ENCODE data around the gene HADHB. TPM values are rescaled to one million over a fixed set of nuclear protein-coding genes. Genes with fewer than 3 reads are reported as not detected.
"Not testable (repeated sequence)": the region's sequence is repeated elsewhere in the genome, so short reads cannot be mapped to it uniquely, and the experiment has no call there.

The HADHB gene
- polyA plus RNA-seq, 4 donors = 102 to 331 (median 189) TPM

DNA sequence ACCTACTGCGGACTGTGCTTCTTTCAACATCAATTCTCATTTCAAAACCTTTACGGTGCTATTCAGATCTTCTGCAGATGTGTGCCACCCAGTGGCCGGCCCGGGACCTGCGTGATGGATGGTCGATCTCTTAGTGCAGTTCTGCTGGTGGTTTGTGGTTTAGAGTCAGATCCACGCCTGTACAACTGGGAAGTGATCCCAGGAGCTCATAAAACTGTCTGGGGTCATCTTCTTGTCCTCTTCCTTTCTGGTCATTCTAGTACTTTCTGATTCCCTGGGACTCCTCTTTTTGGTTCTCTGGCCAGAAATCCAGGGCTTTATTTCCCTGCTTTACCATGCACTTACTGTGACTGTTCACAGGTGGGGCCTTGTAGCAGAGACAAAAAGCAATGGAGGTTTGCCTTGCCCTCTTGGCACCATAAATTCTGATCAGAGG lies 85.4 kb downstream of the HADHB start:
- WGBS, 3 donors = 0 to 3% (median 2%) methylated on average over 7 of the region's 7 CpGs
- no peak overlapping the region for H3K4me3 ChIP-seq (ENCODE audit: low read depth in 1 of 3, low read length in 3 of 3)
- H3K27me3 ChIP-seq (ENCODE audit: control insufficient read depth in 3 of 3, insufficient read depth in 3 of 3, low read length in 3 of 3) = peaks cover 0 to 2% (median 0%) of the 10 kb centered on the region in 3 donors
- FAIRE-seq = no peak
- H3K36me3 ChIP-seq (ENCODE audit: control insufficient read depth in 3 of 3, insufficient read depth in 2 of 3, low read depth in 1 of 3, low read length in 3 of 3) = no peaks in the 10 kb centered on the region
- H3K4me1 ChIP-seq (ENCODE audit: control insufficient read depth in 3 of 3, insufficient read depth in 2 of 3, low read depth in 1 of 3, low read length in 2 of 3) = no peaks in the 10 kb centered on the region
- DNase-seq = peak; percentile 86 to 88
- H3K9me3 ChIP-seq (ENCODE audit: control insufficient read depth in 2 of 2, insufficient read depth in 1 of 2, low read depth in 1 of 2, low read length in 1 of 2) = no peaks in the 10 kb centered on the region
- H3K27ac ChIP-seq (ENCODE audit: low read depth in 1 of 3, low read length in 2 of 3) = no peak overlapping the region

DNA sequence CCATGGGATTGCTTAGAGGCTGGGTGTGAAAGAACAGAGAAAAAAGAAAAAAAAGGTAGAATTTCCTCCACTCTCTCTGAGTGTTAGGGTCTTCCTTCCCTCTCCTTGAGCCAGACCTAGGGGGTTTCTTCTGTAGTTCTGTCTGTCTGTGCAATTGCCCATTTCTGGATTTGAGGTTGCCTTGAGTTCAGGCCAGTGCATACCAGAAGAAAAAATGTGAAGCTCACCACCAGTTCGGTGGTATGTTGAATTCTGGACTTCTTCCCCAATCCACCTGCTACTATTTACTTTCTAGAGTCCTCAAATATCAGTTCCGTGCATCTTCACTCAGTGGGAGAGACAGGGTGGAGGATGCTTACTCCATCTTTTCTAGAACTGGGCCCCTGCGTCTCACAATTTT lies 85.9 kb downstream of the HADHB start:
- Histone ChIP-seq H3K27ac (ENCODE audit: low read depth in 1 of 3, low read length in 2 of 3) (no peak overlapping the region), H3K9me3 (ENCODE audit: control insufficient read depth in 2 of 2, insufficient read depth in 1 of 2, low read depth in 1 of 2, low read length in 1 of 2) (no peaks in the 10 kb centered on the region), H3K4me1 (ENCODE audit: control insufficient read depth in 3 of 3, insufficient read depth in 2 of 3, low read depth in 1 of 3, low read length in 2 of 3) (no peaks in the 10 kb centered on the region), H3K27me3 (ENCODE audit: control insufficient read depth in 3 of 3, insufficient read depth in 3 of 3, low read length in 3 of 3) (peaks cover 0 to 2% (median 0%) of the 10 kb centered on the region in 3 donors), H3K36me3 (ENCODE audit: control insufficient read depth in 3 of 3, insufficient read depth in 2 of 3, low read depth in 1 of 3, low read length in 3 of 3) (no peaks in the 10 kb centered on the region), H3K4me3 (ENCODE audit: low read depth in 1 of 3, low read length in 3 of 3) (no peak overlapping the region)
- no peak for FAIRE-seq
- no peak for DNase-seq
- 89 to 91% (median 89%) methylated on average over 3 of the region's 3 CpGs for WGBS, 3 donors

DNA sequence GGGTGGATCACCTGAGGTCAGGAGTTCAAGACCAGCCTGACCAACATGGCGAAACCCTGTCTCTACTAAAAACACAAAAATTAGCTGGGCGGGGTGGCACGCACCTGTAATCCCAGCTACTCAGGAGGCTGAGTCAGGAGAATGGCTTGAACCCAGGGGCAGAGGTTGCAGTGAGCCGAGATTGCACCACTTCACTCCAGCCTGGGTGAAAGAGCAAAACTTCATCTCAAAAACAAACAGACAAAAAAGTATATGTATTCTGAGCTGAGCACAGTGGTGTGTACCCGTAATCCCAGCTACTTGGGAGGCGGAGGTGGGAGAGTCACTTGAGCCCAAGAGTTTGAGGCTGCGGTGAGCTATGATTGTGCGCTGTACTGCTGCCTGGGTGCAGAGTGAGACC lies 86.6 kb downstream of the HADHB start:
- not testable (repeated sequence) for H3K4me1 ChIP-seq (ENCODE audit: control insufficient read depth in 3 of 3, insufficient read depth in 2 of 3, low read depth in 1 of 3, low read length in 2 of 3); H3K27me3 ChIP-seq (ENCODE audit: control insufficient read depth in 3 of 3, insufficient read depth in 3 of 3, low read length in 3 of 3); H3K4me3 ChIP-seq (ENCODE audit: low read depth in 1 of 3, low read length in 3 of 3); FAIRE-seq; DNase-seq; H3K36me3 ChIP-seq (ENCODE audit: control insufficient read depth in 3 of 3, insufficient read depth in 2 of 3, low read depth in 1 of 3, low read length in 3 of 3); H3K27ac ChIP-seq (ENCODE audit: low read depth in 1 of 3, low read length in 2 of 3); H3K9me3 ChIP-seq (ENCODE audit: control insufficient read depth in 2 of 2, insufficient read depth in 1 of 2, low read depth in 1 of 2, low read length in 1 of 2)
- WGBS, 3 donors = 88 to 93% (median 91%) methylated on average over 8 of the region's 8 CpGs

DNA sequence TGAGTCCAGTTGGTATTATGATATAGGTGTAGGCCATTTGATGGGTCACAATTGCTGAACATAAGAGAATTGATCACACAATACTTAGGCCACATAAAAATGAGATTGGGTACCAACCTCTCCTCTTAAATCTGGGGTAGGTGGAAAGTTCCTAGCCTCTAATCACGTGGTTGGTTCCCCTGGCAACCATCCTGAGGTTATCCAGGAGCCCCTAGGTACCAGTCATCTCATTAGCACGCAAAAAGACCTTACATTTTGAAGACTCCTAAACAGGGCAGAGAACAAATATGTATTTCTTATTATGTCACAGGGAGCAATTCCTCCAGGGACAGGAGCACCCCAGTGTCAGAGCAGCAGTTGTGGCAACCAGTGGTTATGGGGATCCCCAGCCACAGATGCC lies 88.6 kb downstream of the HADHB start:
- no peaks in the 10 kb centered on the region for H3K4me1 ChIP-seq (ENCODE audit: control insufficient read depth in 3 of 3, insufficient read depth in 2 of 3, low read depth in 1 of 3, low read length in 2 of 3)

DNA sequence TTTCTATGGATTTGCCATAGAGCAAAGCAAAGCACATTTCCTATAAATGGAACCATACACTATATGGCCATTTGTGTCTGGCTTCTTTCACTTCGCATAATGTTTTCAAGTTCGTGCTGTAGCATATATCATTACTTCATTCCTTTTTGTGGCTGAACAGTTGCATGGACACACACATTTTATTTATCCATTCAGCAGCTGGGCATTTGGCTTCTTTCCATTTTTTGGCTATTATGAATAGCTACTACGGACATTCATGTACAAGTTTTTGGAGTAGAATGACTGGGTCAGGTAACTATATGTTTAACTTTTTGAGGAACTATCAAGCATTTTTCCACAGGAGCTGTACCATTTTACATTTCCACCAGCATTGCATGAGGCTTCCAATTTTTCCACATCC lies 90.5 kb downstream of the HADHB start:
- H3K27me3 ChIP-seq (ENCODE audit: control insufficient read depth in 3 of 3, insufficient read depth in 3 of 3, low read length in 3 of 3) = peaks cover 0 to 2% (median 0%) of the 10 kb centered on the region in 3 donors
- no peak for FAIRE-seq
- H3K4me1 ChIP-seq (ENCODE audit: control insufficient read depth in 3 of 3, insufficient read depth in 2 of 3, low read depth in 1 of 3, low read length in 2 of 3) = no peaks in the 10 kb centered on the region
- H3K4me3 ChIP-seq (ENCODE audit: low read depth in 1 of 3, low read length in 3 of 3) = no peak overlapping the region
- no peaks in the 10 kb centered on the region for H3K9me3 ChIP-seq (ENCODE audit: control insufficient read depth in 2 of 2, insufficient read depth in 1 of 2, low read depth in 1 of 2, low read length in 1 of 2)
- DNase-seq = no peak
- no peak overlapping the region for H3K27ac ChIP-seq (ENCODE audit: low read depth in 1 of 3, low read length in 2 of 3)
- H3K36me3 ChIP-seq (ENCODE audit: control insufficient read depth in 3 of 3, insufficient read depth in 2 of 3, low read depth in 1 of 3, low read length in 3 of 3) = no peaks in the 10 kb centered on the region
- 70 to 84% (median 79%) methylated on average over 3 of the region's 3 CpGs for WGBS, 3 donors

More for the DNA sequence above, 88.6 kb downstream of the HADHB start:
- Histone ChIP-seq H3K27me3 (ENCODE audit: control insufficient read depth in 3 of 3, insufficient read depth in 3 of 3, low read length in 3 of 3) (peaks cover 0 to 2% (median 0%) of the 10 kb centered on the region in 3 donors), H3K36me3 (ENCODE audit: control insufficient read depth in 3 of 3, insufficient read depth in 2 of 3, low read depth in 1 of 3, low read length in 3 of 3) (no peaks in the 10 kb centered on the region), H3K4me3 (ENCODE audit: low read depth in 1 of 3, low read length in 3 of 3) (no peak overlapping the region), H3K27ac (ENCODE audit: low read depth in 1 of 3, low read length in 2 of 3) (no peak overlapping the region), H3K9me3 (ENCODE audit: control insufficient read depth in 2 of 2, insufficient read depth in 1 of 2, low read depth in 1 of 2, low read length in 1 of 2) (no peaks in the 10 kb centered on the region)
- no peak for FAIRE-seq
- WGBS, 3 donors = 8 to 29% (median 23%) methylated on average over 2 of the region's 2 CpGs
- DNase-seq = peak; percentile 43 to 72

DNA sequence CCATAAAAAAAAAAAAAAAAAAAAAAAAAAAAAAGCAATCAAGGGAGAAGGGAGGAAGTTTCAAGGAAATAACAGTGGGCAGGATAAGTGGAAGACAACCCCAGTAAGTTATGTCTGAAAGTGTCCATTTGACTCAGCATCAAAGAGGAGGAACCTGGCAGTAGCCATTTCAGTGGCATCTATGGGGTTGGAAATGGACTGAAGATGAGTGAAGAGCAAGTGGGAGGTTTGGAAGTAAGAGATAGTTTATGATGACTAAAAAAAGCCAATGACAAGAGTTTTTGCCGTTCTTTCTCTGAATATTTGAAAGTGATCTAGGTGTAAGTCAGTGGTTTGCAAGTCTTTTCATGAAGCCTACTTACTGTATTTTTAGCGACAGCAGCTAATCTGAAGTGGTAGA lies 92.0 kb downstream of the HADHB start:
- FAIRE-seq = no peak
- H3K4me3 ChIP-seq (ENCODE audit: low read depth in 1 of 3, low read length in 3 of 3) = no peak overlapping the region

DNA sequence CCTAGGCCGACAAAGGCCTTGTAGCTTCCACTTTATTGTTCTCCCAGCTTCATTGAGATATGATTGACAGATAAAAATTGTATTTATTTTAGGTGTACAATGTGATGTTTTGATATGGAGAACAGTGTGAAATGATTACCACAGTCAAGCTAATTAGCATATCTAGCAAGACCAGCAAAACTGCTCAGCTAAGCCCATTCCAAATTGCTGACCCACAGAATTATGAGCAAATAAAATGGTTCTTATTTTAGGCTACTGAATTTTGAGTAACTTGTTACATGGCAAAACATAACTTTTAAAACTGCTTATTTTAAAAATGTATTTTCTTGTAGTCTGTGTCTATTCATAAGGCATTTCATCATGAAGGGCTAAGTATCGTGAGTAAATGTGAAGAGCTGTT lies 92.6 kb downstream of the HADHB start:
- no peak overlapping the region for H3K27ac ChIP-seq (ENCODE audit: low read depth in 1 of 3, low read length in 2 of 3)
- H3K36me3 ChIP-seq (ENCODE audit: control insufficient read depth in 3 of 3, insufficient read depth in 2 of 3, low read depth in 1 of 3, low read length in 3 of 3) = no peaks in the 10 kb centered on the region
- H3K4me1 ChIP-seq (ENCODE audit: control insufficient read depth in 3 of 3, insufficient read depth in 2 of 3, low read depth in 1 of 3, low read length in 2 of 3) = no peaks in the 10 kb centered on the region
- DNase-seq (no peak), FAIRE-seq (no peak)
- H3K4me3 ChIP-seq (ENCODE audit: low read depth in 1 of 3, low read length in 3 of 3) = no peak overlapping the region
- peaks cover 0 to 2% (median 0%) of the 10 kb centered on the region in 3 donors for H3K27me3 ChIP-seq (ENCODE audit: control insufficient read depth in 3 of 3, insufficient read depth in 3 of 3, low read length in 3 of 3)
- H3K9me3 ChIP-seq (ENCODE audit: control insufficient read depth in 2 of 2, insufficient read depth in 1 of 2, low read depth in 1 of 2, low read length in 1 of 2) = no peaks in the 10 kb centered on the region
- 93 to 95% (median 93%) methylated on average over 2 of the region's 2 CpGs for WGBS, 3 donors

More for the DNA sequence above, 92.0 kb downstream of the HADHB start:
- Histone ChIP-seq H3K27ac (ENCODE audit: low read depth in 1 of 3, low read length in 2 of 3) (no peak overlapping the region), H3K9me3 (ENCODE audit: control insufficient read depth in 2 of 2, insufficient read depth in 1 of 2, low read depth in 1 of 2, low read length in 1 of 2) (no peaks in the 10 kb centered on the region), H3K36me3 (ENCODE audit: control insufficient read depth in 3 of 3, insufficient read depth in 2 of 3, low read depth in 1 of 3, low read length in 3 of 3) (no peaks in the 10 kb centered on the region), H3K27me3 (ENCODE audit: control insufficient read depth in 3 of 3, insufficient read depth in 3 of 3, low read length in 3 of 3) (peaks cover 0 to 2% (median 0%) of the 10 kb centered on the region in 3 donors), H3K4me1 (ENCODE audit: control insufficient read depth in 3 of 3, insufficient read depth in 2 of 3, low read depth in 1 of 3, low read length in 2 of 3) (no peaks in the 10 kb centered on the region)
- DNase-seq = no peak
- WGBS, 3 donors = 87 to 95% (median 91%) methylated on average over 2 of the region's 2 CpGs

Other genes with a start within 250 kb of the HADHB start
- gene RAB10, start 210.9 kb upstream of the HADHB start, polyA plus RNA-seq = 10 to 100 TPM; 39.7 to 79.3 (median 56.9) TPM
- 1 to 10 TPM in 2 of 4 donors, under 1 TPM in 2; 0.22 to 1.2 (median 0.82) TPM for gene GAREM2, start 71.9 kb upstream of the HADHB start, polyA plus RNA-seq
- 100 to 1,000 TPM; 145 to 217 (median 189) TPM for gene HADHA, start 307 bp upstream of the HADHB start, polyA plus RNA-seq
- 10 to 100 TPM in 2 of 4 donors, 1 to 10 TPM in 2; 4.3 to 36.4 (median 8.2) TPM for gene SELENOI, start 101.2 kb downstream of the HADHB start, polyA plus RNA-seq
- gene ADGRF3, start 101.8 kb downstream of the HADHB start, polyA plus RNA-seq = 1 to 10 TPM in 1 of 4 donors, under 1 TPM in 1, not detected in 2; 0.09 to 1.2 TPM
- gene DRC1, start 157.0 kb downstream of the HADHB start, polyA plus RNA-seq = under 1 TPM in 2 of 4 donors, not detected in 2; 0.09 to 0.18 TPM
- 1 to 10 TPM in 1 of 4 donors, under 1 TPM in 3; 0.22 to 2.5 (median 0.46) TPM for gene OTOF, start 233.2 kb downstream of the HADHB start, polyA plus RNA-seq